Esophagus squamous epithelium (tissue), 4 donors: ENCODE measurements around the gene PATZ1.

Experiments used
- POLR2A ChIP-seq, 4 donors: fragments of 450-650 bp; IDR thresholded peaks; one replicate each; pipeline ENCODE4 v1.6.1; 2017; ENCODE audit warnings: antibody characterized with exemption in 4 of 4, mild to moderate bottlenecking in 4 of 4, moderate library complexity in 3 of 4
- TF ChIP-seq, protein P1 (sequence below), 6 experiments: fragments of 450-650 bp in 4 of 6; fragments of 200-600 bp in 2 of 6; sonication (generic) in 2 of 6; IDR thresholded peaks; one replicate each; pipeline ENCODE4 v1.5.1; 2016 to 2019; ENCODE audit warnings: antibody characterized with exemption in 6 of 6, mild to moderate bottlenecking in 4 of 6, moderate library complexity in 4 of 6

DNA sequence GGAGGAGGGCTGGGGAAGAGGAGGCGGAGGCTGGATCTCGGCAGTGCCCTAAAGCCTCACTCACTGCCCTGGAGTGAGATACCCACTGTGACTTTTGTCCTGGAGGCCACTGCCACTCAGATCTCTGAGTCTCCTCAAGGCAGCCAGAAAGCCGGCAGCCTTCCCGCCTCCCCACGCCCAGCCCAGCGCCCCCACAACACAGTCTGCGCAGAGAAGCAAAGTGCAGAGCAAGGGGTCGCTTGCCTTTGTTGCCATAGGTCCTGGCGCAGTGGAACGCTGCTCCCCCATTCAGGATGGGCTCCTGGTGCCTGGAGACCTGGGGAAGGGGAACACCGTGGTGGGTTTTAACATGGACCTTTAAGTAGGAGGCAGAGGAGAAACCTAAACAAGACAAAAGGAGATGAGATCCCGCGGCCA lies 17.6 kb downstream of the PATZ1 start:
- TF ChIP-seq POLR2A (IDR thresholded peaks at IDR 0.05): no peak
- TF ChIP-seq, protein P1, sequence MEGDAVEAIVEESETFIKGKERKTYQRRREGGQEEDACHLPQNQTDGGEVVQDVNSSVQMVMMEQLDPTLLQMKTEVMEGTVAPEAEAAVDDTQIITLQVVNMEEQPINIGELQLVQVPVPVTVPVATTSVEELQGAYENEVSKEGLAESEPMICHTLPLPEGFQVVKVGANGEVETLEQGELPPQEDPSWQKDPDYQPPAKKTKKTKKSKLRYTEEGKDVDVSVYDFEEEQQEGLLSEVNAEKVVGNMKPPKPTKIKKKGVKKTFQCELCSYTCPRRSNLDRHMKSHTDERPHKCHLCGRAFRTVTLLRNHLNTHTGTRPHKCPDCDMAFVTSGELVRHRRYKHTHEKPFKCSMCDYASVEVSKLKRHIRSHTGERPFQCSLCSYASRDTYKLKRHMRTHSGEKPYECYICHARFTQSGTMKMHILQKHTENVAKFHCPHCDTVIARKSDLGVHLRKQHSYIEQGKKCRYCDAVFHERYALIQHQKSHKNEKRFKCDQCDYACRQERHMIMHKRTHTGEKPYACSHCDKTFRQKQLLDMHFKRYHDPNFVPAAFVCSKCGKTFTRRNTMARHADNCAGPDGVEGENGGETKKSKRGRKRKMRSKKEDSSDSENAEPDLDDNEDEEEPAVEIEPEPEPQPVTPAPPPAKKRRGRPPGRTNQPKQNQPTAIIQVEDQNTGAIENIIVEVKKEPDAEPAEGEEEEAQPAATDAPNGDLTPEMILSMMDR (IDR thresholded peaks at IDR 0.05): no peak
